Central memory CD8-positive, alpha-beta T cell (primary cell): Measurements from ENCODE around the gene NTHL1.

Experiments used
- ATAC-seq: fragments of 150-1000 bp; cut with Tn5 transposase; replicated peaks from 2 replicates; pipeline ENCODE4 v1.10.0; 2022; ENCODE audit warnings: mild to moderate bottlenecking, moderate FRiP score, moderate number of reproducible peaks; ENCODE audit not compliant: poor library complexity, severe bottlenecking; ENCODE audit errors: extremely low read depth
- DNase-seq, 2 donors: peaks; one replicate each; pipeline ENCODE4 v3.0.0; 2021; ENCODE audit warnings: low spot score in 2 of 2
- H3K27ac Mint-ChIP-seq: one replicate; pipeline ENCODE4 v1.8.0; 2022; ENCODE audit warnings: low read depth, mild to moderate bottlenecking, moderate library complexity, mixed read lengths
- H3K27me3 Mint-ChIP-seq: one replicate; pipeline ENCODE4 v1.8.0; 2022; ENCODE audit warnings: mixed read lengths
- H3K36me3 Mint-ChIP-seq: one replicate; pipeline ENCODE4 v1.8.0; 2022; ENCODE audit warnings: mild to moderate bottlenecking, moderate library complexity, mixed read lengths; ENCODE audit not compliant: insufficient read depth
- H3K4me1 Mint-ChIP-seq: one replicate; pipeline ENCODE4 v1.8.0; 2022; ENCODE audit warnings: mixed read lengths
- H3K4me3 Mint-ChIP-seq: one replicate; pipeline ENCODE4 v1.8.0; 2022; ENCODE audit warnings: mild to moderate bottlenecking, moderate library complexity, mixed read lengths
- H3K9me3 Mint-ChIP-seq: one replicate; pipeline ENCODE4 v1.8.0; 2022; ENCODE audit warnings: mixed read lengths

NTHL1 gene

GRCh38 chr16:2054543-2055245, 7.1 kb upstream of the NTHL1 start:
- no peak for ATAC-seq
- Mint-ChIP-seq H3K27ac (no peak overlapping the region), H3K36me3 (peaks cover 28% of the 10 kb centered on the region), H3K4me3 (no peak overlapping the region), H3K4me1 (peaks cover 5% of the 10 kb centered on the region), H3K9me3 (no peaks in the 10 kb centered on the region), H3K27me3 (no peaks in the 10 kb centered on the region)
- no peak for DNase-seq

DNA sequence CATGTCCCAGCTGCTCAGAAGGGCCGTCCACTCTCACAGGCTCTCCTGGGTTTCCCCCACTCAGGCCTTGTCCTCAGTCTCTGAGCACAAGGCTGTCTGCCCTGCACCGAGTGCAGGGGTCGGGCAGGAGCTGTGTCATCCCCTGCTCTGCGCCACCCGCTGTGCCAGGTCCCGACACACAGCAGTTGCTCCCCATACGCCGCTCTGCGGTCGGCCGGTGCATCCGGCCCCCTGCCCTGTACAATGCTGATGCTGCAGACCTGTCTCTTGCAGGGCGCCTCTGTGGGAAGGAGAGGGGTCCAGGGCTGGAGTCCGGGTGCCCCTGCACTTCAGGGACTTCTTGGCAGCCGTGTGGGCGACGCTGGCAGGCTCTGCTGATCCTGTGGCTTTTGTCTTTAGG, 6.3 kb upstream of the NTHL1 start:
- no peaks in the 10 kb centered on the region for H3K9me3 Mint-ChIP-seq
- H3K27ac Mint-ChIP-seq, result no peak overlapping the region
- DNase-seq (no peak), ATAC-seq (no peak)
- no peak overlapping the region for H3K4me3 Mint-ChIP-seq
- peaks cover 5% of the 10 kb centered on the region for H3K4me1 Mint-ChIP-seq
- no peaks in the 10 kb centered on the region for H3K27me3 Mint-ChIP-seq
- H3K36me3 Mint-ChIP-seq, result peaks cover 30% of the 10 kb centered on the region

- no peaks in the 10 kb centered on the region for H3K9me3 Mint-ChIP-seq
- DNase-seq (no peak), ATAC-seq (no peak)
- peaks cover 30% of the 10 kb centered on the region for H3K36me3 Mint-ChIP-seq
- peaks cover 11% of the 10 kb centered on the region for H3K4me1 Mint-ChIP-seq
- H3K27ac Mint-ChIP-seq, result no peak overlapping the region
- H3K4me3 Mint-ChIP-seq, result no peak overlapping the region
- no peaks in the 10 kb centered on the region for H3K27me3 Mint-ChIP-seq
These were observed 5.6 kb upstream of the NTHL1 start for GRCh38 chr16:2053211-2053610.

DNA sequence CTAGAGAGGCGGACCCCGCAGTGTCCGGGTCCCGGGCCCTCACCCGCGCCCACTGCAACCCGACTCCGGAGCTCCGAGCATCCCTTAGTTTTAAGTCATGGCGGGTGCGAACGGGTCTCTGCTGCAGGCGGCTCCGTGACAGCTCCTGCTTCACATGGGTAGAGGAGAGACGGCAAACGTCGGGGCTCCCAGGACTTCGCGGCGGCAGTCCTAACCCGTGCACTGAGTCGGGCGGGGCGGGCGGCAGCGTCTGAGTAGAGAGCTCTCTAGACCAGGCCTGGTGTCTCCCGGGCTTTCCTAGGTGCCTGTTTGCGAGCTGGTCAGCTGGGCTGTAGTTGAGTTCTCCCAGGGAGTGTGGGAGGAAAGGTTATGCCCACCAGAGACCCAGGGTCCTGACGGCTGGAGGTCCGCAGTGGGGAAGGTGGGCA, 496 bp upstream of the NTHL1 start:
- no peak for DNase-seq
- H3K4me3 Mint-ChIP-seq, result peak overlapping the region; percentile 88
- peaks cover 27% of the 10 kb centered on the region for H3K4me1 Mint-ChIP-seq
- peak; percentile 33 for ATAC-seq
- H3K9me3 Mint-ChIP-seq, result no peaks in the 10 kb centered on the region
- H3K27me3 Mint-ChIP-seq, result no peaks in the 10 kb centered on the region
- peaks cover 16% of the 10 kb centered on the region for H3K36me3 Mint-ChIP-seq
- peak overlapping the region; percentile 77 for H3K27ac Mint-ChIP-seq

GRCh38 chr16:2046893-2047329, 723 bp downstream of the NTHL1 start:
- ATAC-seq, result no peak
- Mint-ChIP-seq H3K27ac (no peak overlapping the region), H3K9me3 (no peaks in the 10 kb centered on the region), H3K4me1 (peaks cover 22% of the 10 kb centered on the region), H3K27me3 (no peaks in the 10 kb centered on the region), H3K36me3 (peaks cover 14% of the 10 kb centered on the region), H3K4me3 (peak overlapping the region; percentile 88)
- DNase-seq, result no peak

DNA sequence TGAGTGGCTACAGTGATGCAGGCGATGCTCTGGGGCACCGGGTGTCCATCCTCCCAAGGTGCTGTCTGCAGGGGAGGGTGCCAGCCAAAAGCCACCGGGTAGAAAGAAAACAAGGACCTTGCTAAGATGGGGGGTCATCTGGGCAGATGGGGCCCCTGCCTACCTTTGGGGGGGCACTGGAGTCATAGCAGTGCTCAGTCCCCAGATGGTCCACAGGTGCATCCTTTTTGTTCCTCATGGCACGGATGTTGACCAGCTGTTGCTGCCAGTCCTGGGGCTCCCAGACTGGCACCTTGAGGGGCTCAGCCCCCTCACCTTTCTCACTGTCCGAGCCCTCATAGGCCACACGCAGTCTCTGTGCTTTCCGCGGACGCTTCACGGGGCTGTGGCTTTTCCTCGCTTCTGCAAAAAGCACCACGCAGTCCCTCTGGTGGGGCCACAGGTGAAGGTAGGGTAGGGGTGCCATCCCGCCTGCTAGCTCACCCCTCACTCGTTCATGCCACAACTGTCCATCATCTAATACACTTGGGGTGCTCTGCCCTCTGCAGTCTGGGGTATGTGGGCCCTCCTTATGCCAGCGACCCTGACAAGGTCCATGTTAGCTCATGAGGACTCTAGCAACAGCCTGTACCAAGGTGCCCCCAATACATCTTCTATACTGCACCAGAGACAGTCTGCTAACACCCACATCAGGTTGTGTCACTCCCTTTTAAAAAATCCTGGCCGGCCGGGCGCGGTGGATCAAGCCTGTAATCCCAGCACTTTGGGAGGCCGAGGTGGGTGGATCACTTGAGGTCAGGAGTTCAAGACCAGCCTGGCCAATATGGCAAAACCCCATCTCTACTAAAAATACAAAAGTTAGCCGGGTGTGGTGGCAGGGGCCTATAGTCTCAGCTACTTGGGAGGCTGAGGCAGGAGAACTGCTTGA, 1.4 kb downstream of the NTHL1 start:
- no peaks in the 10 kb centered on the region for H3K9me3 Mint-ChIP-seq
- peaks cover 22% of the 10 kb centered on the region for H3K4me1 Mint-ChIP-seq
- peaks cover 9% of the 10 kb centered on the region for H3K36me3 Mint-ChIP-seq
- H3K27me3 Mint-ChIP-seq, result no peaks in the 10 kb centered on the region
- no peak for DNase-seq
- no peak overlapping the region for H3K27ac Mint-ChIP-seq
- peak overlapping the region; percentile 88 for H3K4me3 Mint-ChIP-seq
- no peak for ATAC-seq

DNA sequence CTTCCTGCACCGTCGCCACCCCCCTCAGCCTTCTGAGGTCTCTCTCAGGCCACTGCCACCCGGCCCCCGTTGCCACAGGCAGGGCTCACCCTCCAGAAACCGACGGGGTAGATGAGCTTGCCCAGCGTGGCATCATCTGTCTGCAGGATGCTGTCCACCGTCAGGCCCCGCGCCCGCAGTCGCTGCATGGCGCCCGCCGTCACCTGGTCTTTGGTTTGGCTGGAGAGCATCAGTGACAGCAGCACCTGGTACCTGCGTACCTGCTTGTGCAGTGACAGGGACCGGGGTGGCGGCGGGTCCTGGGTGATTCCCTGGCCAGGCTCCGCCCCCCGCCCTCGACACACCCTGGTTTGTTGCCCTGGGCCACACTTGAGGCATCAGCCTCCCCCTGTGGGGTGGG, 3.1 kb downstream of the NTHL1 start:
- DNase-seq (no peak), ATAC-seq (no peak)
- H3K4me1 Mint-ChIP-seq, result peaks cover 22% of the 10 kb centered on the region
- no peaks in the 10 kb centered on the region for H3K9me3 Mint-ChIP-seq
- no peak overlapping the region for H3K4me3 Mint-ChIP-seq
- no peak overlapping the region for H3K27ac Mint-ChIP-seq
- no peaks in the 10 kb centered on the region for H3K27me3 Mint-ChIP-seq
- peaks cover 5% of the 10 kb centered on the region for H3K36me3 Mint-ChIP-seq

DNA sequence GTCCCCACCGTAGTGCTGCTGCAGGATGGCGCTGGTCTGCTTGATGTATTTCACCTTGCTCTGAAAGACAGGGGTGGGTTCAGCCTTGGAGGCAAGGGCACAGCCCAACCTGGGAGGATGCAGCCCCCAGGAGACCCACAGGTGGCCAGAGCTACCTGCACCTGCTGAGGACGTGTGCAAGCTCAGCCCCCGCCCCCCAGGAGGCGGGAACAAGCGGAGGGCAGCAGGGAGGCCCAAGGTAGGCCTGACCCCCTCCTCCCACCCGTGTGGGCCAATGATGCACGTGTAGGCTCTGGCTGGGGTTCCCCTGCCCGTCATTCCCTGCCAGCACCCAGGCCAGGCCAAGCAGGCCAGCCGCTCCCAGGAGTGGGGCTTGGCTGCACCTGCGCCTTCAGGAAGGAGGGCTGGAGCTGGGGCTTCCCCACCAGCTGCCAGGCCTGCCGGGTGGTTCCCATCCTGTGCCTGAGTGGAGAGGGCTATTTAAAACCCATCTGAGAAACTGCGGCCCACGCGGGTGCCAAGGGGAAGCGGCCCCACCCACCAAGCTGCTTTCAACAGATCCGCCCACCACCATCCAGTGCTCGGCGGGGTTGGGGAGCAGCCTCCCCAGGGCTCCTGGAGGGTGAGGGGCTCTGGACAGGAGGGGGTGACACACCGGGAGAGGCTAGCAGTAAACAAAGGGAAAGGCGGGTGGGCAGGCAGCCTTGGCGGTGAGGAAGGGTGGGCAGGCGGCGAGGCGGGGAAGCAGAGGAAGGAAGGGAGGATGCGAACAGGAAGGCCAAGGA, 3.8 kb downstream of the NTHL1 start:
- DNase-seq (no peak), ATAC-seq (no peak)
- Mint-ChIP-seq H3K9me3 (no peaks in the 10 kb centered on the region), H3K36me3 (peaks cover 3% of the 10 kb centered on the region), H3K27ac (no peak overlapping the region), H3K4me3 (no peak overlapping the region), H3K4me1 (peaks cover 22% of the 10 kb centered on the region), H3K27me3 (no peaks in the 10 kb centered on the region)

- no peak overlapping the region for H3K4me3 Mint-ChIP-seq
- no peaks in the 10 kb centered on the region for H3K9me3 Mint-ChIP-seq
- no peak for DNase-seq
These were observed 4.5 kb downstream of the NTHL1 start for GRCh38 chr16:2042986-2043666.

GRCh38 chr16:2042171-2042985, 5.3 kb downstream of the NTHL1 start:
- Mint-ChIP-seq H3K4me1 (peaks cover 13% of the 10 kb centered on the region), H3K36me3 (no peaks in the 10 kb centered on the region), H3K27me3 (no peaks in the 10 kb centered on the region), H3K4me3 (no peak overlapping the region), H3K9me3 (no peaks in the 10 kb centered on the region), H3K27ac (no peak overlapping the region)
- no peak for ATAC-seq
- DNase-seq, result no peak

More at GRCh38 chr16:2042986-2043666, 4.5 kb downstream of the NTHL1 start:
- peaks cover 3% of the 10 kb centered on the region for H3K36me3 Mint-ChIP-seq
- peaks cover 15% of the 10 kb centered on the region for H3K4me1 Mint-ChIP-seq
- H3K27ac Mint-ChIP-seq, result no peak overlapping the region
- no peak for ATAC-seq
- H3K27me3 Mint-ChIP-seq, result no peaks in the 10 kb centered on the region

DNA sequence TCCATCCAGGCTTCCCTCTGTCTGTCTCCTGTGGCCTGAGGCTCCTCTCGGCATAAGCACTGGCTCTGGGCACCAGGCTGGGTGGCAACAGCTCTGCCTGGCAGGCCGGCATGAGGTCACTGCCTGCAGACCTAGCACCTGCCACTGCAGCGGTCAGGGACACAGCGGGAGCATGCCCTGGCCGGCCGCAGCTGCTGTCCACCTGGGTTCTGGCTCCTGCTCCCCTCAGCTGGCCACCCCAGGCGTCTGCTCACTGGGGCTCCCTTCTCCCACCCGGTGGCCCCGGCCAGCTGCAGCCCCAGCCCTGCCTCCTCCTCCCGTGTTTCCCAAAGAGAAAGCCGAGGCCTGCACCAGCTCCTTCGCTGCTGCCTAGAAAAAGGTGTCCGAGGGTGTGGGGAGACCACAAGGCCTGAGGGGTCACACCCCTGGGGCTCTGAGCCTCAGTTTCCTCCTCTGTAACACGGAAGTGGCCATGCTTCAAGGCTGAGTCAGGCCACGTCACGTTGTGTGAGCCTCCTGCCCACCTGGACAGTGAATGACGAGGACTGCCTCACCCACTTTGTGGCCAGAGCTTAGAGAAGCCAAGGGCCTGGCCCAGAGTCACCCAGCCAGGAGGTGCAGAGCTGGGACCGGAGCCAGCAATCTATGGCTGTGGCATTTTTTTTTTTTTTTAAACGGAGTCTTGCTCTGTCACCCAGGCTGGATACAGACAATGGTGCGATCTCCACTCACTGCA, 6.7 kb downstream of the NTHL1 start:
- H3K4me3 Mint-ChIP-seq, result no peak overlapping the region
- H3K27me3 Mint-ChIP-seq, result no peaks in the 10 kb centered on the region
- no peaks in the 10 kb centered on the region for H3K4me1 Mint-ChIP-seq
- DNase-seq, result no peak
- no peak for ATAC-seq
- no peak overlapping the region for H3K27ac Mint-ChIP-seq
- no peaks in the 10 kb centered on the region for H3K9me3 Mint-ChIP-seq
- H3K36me3 Mint-ChIP-seq, result no peaks in the 10 kb centered on the region
